Smooth muscle cell of the pulmonary artery (primary cell): ENCODE results near the gene TEX50. TPM values are rescaled to one million over a fixed set of nuclear protein-coding genes. Genes with fewer than 3 reads are reported as not detected.

Experiments used
- total RNA-seq: library from RNA; depleted of rRNA; stranded (reverse); fragments of >200 nt; gene quantifications from 2 replicates; pipeline ENCODE4 v1.2.3, GENCODE V29; 2014

The TEX50 gene
- not detected in 2 replicates for total RNA-seq

DNA sequence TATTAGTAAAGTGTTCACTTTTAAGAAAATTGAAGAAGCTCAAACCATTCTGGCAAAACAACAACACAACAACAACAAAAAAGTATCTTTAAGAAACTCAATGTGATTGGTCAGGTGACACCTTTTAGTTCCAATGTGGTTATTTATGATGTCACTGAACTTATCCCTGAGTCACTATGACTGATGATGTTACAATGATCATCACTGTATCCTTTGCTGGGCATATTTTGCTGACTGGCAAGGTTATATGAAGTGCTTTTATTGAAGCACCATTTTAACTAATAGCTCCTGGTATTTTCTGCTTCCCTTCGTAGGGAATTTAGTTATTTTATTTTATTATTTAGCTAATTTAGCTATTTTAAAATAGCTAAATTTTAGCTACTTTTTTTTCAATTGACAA is at the start of gene TEX50:
TSS of gene TEX50 (plus strand) at position 223 of the 400 bp plus-strand sequence. CDS start 184 bp downstream, outside the sequence.

GRCh38 chr1:173603056-173603591 is 32.0 kb upstream of the TEX50 start, which contains the start of gene SLC9C2:
Gene SLC9C2, minus strand, starts transcription at chr1:173603072. Its CDS starts 1,296 bp downstream, at chr1:173601776.

DNA sequence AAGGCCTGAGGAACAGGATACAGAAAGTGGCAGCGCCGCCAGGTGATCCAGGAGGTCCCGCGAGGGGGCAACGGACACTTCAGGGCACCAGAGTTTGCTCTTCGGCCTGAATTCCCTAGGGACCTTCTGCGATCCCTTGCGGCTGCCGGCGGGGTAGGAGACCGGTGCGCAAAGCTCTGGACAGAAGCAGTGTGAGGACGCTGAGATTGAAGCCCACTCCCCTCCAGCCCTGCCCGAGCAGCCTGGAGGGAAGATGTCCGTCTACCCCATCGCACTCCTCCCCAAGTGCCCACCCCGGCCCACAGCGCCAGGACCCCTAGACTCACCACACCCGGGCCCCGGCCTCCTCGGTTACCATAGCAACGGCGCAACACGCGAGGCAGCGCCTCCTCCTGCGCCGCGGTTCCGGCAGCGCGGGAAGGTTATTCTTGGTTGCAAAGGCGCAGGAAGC is 34.4 kb downstream of the TEX50 start, which contains the start of gene ANKRD45:
TSS of gene ANKRD45 (minus strand) at position 361 of the 451 bp plus-strand sequence. CDS start 10,433 bp downstream, outside the sequence.

Other genes starting within 250 kb of the TEX50 start
- gene PRDX6, start 158.0 kb upstream of the TEX50 start, total RNA-seq = 161 and 215 TPM in 2 replicates
- gene SLC9C2, start 32.3 kb upstream of the TEX50 start, total RNA-seq = 0.03 TPM in 1 of 2 replicates, not detected in the other
- gene ANKRD45, start 34.5 kb downstream of the TEX50 start, total RNA-seq = 0.07 TPM in 1 of 2 replicates, not detected in the other
- 35.7 and 43.1 TPM in 2 replicates for gene KLHL20, start 79.6 kb downstream of the TEX50 start, total RNA-seq
- 13.9 and 15.8 TPM in 2 replicates for gene DARS2, start 189.3 kb downstream of the TEX50 start, total RNA-seq
- 9.5 and 12.5 TPM in 2 replicates for gene CENPL, start 189.5 kb downstream of the TEX50 start, total RNA-seq
- gene GAS5, start 232.7 kb downstream of the TEX50 start, total RNA-seq = 224 and 229 TPM in 2 replicates
- 10.9 and 11.3 TPM in 2 replicates for gene ZBTB37, start 233.0 kb downstream of the TEX50 start, total RNA-seq